Globus pallidus (tissue), 1 donor: Measurements from ENCODE around the gene PCP4L1.
"Not testable (repeated sequence)": the region's sequence is repeated elsewhere in the genome, so short reads cannot be mapped to it uniquely, and the experiment has no call there.

Source experiments
- DNase-seq: peaks from one replicate; pipeline ENCODE4 v3.0.0-alpha.2; 2015; ENCODE audit warnings: low spot score

The PCP4L1 gene

DNA sequence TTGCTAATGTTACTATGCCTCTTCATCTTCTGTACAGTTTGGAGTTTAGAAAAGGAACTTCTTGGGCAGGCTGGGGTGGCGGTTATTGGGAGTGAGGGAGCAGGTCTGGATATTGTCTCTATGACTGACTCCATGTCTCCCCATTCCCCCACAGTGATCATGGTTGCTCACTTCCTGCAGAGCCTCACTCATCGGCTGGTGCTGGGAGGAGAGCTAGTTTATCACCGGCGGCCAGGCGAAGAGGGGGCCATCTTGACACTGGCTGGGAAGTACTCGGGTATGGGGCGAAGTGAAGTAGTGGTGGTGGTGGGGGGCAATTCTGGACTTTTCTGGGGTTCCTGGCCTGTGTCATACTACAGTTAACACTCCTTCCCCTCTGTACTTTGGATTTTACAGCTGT is 30.5 kb upstream of the PCP4L1 start:
- no peak for DNase-seq

DNA sequence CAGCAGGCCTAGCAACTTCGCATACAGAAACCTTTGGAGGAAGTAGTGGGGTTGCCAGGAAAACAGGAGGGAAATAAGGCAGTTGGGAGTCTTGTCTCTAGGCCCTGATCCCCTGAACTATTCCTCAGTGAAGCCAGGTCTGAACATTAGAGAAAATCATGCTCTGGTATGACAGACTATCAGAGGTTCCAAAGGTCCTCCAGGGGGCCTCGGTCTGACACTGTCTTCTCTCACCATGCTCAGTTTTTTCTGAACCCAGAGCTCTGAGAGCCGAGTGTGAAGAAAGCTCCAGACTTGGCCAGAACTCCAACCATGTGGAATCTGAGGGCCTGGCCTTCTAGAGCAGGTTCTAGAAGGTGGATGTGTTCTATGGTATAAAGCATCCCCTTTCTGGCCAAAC is 28.6 kb upstream of the PCP4L1 start:
- DNase-seq: no peak

DNA sequence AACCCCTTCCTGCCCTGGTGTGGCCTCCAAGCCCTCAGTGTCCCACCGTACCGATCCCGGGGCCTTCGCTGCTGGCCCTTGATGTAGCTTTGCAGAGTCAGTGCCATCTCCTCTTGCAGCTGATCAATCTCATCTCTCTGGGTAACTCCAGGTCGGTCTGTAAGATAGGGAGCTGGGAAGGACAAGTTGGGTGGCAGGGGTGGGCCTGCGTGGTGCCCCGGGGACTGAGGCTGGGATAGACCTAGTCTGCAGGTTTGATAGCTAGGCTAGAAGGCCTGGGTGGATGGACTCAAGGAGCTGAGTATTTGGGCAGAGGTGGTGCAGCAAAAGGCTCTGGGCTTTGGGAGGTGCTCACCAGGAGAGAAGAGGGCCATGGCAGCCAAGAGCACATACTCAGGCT is 27.8 kb upstream of the PCP4L1 start:
- no peak for DNase-seq

DNA sequence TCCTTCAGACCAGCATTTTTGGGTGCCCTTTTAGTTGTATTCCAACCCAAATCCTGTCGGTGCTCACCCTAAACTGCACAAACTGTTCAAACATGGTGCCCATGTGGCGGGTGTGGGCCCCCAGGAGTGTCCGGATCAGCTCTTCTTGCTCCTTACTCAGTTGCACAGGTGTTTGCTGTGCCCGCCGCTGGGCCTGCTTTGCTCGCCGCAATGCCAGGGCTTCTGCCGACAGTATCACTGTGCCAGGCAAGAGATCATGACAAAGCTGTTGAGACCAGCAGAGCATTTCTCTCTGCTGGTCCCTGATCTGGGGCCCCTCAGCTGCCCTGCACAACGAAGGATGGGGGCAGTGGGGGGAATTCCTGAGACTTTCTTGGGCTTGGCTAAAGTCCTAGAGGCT is 25.4 kb upstream of the PCP4L1 start:
- no peak for DNase-seq

DNA sequence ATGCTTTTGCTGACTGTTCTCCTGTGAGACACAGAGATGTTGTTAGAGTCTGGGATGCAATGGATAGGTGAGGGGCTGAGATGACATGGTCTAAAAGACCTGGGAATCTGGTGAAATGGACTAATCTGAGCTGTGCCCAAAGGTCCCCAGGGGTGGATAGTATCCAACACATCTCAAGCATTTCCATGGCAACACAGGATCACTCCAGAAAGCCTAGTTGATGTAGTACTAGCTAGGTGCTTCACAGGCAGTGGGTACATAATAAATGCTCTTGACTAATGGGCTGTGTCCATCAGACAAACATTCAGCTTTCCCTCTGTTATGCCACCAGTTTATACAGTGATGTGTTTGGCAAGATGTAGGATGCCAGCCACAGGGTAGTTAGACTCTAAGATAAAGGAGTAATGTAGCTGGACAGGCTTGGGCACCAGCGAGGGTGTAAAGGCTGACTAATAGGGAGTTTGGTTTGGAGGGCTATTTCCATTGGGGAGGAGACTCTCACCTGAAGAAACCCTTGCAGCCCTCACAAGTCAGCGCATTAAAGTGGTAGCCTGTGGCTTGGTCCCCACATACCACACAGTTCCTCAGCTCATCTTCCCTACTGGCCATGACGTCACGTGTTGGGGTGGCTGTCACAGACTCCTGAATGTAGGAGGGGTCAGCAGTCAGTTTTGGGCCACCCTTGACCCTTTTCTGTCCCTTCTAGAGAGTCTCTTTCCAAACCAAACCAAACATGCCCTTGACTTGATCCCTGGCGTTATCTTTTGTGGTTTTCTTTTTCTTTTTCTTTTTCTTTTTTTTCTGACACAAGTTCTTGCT is 22.4 kb upstream of the PCP4L1 start:
- DNase-seq: no peak

DNA sequence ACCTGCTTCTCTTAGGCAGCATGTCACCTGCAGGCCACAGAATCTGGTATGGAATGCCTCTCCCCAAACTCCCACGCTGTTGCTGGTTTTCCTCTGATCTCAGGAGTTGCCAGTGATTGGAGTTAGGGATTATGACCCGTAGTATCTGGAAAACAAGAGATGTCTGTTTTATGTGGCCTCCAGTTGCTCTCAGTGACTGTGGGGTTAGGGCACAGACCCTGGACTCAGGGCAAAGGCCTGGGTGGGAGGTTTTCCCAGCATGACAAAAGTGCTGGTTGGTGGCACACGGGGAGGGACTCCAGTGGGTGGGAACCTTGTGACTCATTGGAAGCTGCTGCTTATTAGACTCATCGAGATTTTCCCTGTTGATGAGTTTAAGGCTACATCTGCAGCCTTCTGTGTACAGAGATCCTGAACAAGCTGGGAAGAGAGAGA is 20.5 kb upstream of the PCP4L1 start, which contains the start of gene NR1I3:
Gene NR1I3, minus strand, starts transcription at position 165 of the 435 bp plus-strand sequence. CDS start 1,638 bp downstream, outside the sequence.
- no peak for DNase-seq

DNA sequence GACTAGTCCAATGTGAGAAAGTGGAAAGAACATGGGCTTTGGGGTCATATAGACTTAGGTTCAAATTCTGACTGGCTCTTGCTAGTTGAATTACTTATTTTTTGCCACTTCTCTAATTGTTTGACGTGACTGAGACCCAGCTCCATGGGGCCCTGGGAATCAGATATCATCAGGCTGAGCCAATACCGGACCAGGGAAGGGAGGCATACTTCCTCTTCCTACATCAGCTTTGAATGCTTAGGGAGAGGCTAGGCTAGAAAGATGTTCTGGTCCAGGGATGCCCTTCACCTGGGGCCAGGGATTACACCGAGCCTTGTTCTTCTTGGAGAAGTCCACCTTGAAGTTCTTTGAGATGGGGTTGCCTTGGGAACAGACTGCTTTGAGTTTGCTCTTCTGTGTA is 16.9 kb upstream of the PCP4L1 start:
- DNase-seq: no peak

DNA sequence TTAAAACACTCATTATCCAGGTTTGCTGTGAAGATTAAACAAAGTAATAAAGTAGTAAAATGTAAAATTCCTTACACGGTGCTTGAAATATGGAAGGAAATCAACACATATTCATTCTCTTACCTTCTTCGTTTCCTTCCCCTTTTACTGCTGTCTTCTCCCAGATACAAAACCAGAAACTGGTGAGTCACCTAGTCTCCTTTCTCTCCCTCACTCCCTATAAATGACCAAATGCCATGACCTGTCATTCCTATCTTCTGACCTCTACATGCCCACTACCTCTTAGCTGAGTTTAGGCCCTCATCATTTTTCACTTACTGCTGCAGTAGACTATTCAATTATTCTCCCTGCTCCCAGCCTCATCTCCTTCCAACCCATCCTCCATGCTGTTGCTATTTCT is 16.2 kb upstream of the PCP4L1 start:
- no peak for DNase-seq

DNA sequence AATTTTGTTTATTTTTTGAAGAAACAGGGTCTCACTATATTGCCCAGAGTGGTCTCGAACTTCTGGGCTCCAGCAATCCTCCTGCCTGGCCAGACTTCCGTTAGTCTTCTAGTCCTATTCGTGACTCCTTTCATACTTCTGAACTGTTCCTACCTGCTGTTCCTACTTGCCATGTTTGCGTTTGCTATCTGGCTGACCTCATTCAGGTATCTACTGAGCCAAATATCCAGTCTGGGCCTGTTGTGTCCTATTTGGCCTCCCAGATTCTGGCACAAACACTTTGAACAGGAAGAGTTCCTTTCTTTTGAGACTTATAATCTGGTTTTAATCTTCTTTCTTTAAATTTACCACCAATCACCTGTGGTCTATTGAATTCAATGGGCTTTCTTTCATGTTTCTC is 13.7 kb upstream of the PCP4L1 start:
- DNase-seq: no peak

DNA sequence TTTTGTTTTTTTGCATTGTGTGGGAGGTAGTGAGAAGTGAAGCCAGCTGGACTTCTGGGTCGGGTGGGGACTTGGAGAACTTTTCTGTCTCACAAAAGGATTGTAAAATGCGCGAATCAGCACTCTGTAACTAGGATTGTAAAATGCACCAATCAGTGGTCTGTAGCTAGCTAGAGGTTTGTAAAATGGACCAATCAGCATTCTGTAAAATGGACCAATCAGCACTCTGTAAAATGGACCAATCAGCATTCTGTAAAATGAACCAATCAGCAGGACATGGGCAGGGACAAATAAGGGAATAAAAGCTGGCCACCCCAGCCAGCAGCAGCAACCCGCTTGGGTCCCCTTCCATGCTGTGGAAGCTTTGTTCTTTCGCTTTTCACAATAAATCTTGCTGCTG is 8.4 kb upstream of the PCP4L1 start:
- DNase-seq: not testable (repeated sequence)

DNA sequence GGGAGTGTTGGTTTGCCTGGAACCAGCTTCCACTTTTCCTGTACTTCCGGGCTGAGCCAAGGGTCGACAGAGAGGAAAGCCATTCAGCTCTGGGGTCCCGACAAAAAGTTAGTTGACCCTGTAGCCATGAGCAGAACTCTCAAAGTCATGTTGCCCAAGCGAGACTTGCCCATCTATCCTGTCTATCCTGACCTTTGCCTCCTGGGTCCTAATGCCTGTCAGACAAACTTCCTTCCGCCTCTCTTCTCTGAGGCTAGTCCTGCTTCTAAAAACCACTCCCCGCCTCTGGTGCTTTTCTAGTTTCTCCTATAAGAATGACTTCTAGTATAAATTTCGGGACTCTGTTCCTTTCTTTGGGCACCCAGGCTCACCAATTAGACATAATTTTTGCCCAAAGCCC is 7.7 kb upstream of the PCP4L1 start:
- DNase-seq: no peak

DNA sequence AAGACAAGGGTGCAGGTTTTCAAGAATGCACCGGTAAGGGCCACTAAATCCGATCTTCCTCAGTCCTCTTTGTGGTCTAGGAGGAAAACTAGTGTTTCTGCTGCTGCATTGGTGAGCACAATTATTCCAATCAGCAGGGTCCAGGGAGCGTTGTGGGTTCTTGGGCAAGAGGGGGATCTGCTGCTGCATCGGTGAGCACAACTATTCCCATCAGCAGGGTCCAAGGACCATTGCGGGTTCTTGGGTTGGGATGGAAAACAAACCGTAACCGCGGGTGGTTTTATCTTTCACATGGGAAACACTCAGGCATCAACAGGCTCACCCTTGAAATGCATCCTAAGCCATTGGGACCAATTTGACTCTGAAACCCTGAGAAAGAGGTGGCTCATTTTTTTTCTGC is 7.0 kb upstream of the PCP4L1 start:
- DNase-seq: no peak

DNA sequence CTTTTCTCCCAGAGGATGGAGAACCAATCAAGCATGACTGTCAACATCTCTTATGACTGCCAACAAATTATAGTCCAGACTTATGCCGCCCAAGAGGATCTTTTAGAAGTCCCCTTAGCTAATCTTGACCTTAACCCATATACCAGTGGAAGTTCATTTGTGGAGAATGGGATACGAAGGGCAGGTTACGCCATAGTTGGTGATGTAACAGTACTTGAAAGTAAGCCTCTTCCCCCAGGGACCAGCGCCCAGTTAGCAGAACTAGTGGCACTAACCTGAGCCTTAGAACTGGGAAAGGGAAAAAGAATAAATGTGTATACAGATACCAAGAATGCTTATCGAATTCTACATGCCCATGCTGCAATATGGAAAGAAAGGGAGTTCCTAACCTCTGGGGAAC is 3.2 kb upstream of the PCP4L1 start:
- DNase-seq: not testable (repeated sequence)

DNA sequence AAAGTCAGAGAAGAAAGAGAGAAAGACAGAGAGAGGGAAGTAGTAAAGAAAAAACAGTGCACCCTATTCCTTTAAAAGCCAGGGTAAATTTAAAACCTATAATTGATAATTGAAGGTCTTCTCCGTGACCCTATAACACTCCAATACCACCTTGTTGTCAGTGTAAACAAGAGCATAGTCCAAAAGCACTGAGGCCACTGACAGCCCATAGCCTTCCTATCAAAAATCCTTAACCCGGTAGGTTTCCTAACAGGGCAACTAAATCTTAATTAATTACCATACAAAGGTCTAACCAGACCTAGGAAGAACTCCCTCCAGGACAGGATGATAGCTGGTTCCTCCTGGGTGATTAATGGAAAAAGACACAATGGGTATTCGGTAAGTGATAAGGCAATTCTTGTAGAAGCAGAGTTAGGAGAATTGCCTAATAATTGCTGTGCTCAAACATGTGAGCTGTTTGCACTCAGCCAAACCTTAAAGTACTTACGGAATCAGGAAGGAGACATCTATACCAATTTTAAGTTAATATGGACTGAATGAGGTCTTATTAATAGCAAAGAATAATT is 2.5 kb upstream of the PCP4L1 start:
- DNase-seq: not testable (repeated sequence)

DNA sequence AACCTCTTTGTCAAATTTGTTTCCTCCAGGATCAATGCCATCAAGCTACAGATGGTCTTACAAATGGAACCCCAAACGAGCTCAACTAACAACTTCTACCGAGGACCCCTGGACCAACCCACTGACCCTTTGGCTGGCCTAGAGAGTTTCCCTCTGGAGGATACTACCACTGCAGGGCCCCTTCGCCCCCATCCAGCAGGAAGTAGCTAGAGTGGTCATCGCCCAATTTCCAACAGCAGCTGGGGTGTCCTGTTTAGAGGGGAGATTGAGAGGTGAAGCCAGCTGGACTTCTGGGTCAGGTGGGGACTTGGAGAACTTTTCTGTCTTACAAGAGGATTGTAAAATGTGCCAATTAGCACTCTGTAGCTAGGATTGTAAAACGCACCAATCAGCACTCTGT is 1.4 kb upstream of the PCP4L1 start:
- DNase-seq: not testable (repeated sequence)

DNA sequence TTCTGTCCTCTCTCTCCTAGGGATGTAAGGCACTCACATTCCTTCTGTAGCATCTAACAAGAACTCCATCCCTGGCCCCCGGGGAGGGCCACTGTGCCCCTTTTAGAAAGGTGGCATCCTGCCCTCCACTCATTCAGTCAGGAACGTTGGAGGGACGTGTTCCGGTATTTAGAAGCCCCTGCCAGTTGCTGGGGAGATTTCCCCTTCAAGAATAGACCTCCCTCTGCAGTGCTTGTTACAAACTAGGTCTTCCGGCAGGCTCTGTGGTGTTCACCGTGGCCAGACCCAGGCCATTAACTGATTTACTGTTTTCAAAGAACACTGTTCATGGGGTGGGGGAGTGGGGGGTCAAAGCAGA is 779 bp downstream of the PCP4L1 start:
- DNase-seq: no peak

DNA sequence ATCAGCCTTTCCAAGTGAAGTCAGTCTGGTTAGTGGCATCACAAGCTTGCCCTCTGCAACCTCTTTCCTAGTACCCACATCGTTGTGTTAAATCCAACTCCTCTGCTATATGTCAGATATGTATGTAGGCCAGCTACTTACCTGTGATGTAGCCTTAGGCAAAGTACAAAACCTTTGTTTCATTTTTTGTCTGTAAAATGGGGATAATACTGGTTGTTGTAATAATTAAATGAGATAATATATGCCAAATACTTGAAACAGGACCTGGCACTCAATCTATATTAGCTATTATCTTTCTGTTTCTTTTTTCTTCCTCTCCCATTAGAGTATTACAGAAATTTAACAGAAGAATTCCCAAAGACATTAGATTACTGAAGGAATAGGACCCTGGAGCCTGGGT is 1.2 kb downstream of the PCP4L1 start:
- no peak for DNase-seq

DNA sequence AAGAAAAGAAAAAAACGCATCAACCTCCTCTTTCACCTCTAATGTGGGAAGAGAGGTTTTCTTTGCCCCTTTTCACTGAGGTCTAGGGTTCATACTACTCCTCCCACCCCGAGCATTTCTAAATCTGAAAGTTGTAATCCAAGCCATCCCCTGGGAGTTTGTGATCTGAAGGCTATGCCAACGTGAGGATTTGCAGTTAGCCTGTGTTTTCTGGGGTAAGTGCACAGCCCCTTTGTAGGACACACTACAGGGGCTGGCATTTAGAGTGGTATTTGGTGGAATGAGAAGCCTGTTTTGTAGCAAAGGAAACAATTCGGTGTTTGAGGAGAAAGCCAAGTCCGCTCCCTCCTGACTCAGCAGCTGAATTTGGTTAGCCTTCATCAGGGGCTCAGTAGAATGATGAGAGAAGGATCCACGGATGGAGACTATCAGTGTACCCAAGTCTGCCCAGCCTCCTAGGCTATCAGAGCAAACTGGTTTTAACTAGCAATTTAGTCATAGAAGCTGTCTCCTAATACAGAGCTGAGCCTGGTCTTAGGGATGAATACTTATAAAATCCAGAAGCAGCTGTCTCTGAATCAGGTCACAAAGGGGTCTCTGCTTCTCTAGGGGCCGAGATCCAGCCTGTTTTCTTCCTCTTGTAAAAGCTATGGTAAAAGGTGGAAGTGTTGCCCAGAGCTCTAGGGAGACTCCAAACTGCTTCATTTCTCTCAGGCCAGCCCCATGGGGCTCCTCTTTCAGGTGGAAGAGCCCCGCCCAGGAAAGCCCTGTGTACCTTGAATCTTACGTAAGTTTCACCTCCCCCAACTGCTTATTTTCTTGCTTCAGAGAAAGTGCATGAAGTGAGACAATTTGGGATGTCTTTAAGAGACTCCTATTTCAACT is 2.1 kb downstream of the PCP4L1 start:
- DNase-seq: no peak

DNA sequence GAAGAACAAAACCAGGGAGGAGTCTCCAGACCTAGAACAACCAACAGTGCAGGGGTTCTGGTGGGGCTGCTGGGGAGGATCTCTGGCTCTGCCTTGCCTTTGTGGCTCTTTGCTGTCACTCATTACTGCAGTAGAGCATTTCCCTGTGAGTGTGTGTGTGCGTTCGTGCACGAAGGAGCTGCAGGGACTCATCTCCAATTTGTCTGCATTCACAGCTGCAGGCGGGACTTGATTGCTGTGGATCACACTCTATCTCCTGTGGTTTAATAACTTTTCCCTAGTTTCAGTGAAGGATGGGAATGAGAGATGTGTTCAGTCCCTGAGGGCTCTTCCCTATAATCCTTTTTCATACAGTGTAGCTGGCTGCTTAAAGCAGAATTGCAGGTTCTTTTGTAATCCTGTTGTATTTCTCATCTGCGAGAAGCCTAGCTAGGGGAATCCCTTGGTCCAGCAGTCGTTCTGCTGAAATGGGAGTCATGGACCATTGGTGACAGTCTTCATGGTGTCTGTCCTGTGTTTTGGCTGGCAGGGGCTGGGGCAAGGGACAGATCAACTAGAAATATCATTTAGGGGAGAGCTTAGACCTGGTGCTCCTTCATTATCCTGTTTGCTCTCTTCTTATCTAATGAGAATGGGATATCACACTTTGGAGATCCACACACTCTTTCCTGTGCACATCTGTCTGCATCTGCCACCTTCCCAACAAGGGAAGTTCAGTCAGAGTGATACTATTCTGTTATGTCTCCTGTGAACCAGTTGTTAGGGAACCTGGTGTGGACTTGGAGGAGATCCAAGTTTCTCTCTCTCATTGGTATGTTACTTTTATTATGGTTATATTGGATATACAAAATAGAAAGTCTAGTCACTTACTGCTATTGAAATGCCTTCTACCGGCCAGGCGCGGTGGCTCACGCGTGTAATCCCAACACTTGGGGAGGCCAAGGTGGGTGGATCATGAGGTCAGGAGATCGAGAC is 3.0 kb downstream of the PCP4L1 start:
- no peak for DNase-seq

DNA sequence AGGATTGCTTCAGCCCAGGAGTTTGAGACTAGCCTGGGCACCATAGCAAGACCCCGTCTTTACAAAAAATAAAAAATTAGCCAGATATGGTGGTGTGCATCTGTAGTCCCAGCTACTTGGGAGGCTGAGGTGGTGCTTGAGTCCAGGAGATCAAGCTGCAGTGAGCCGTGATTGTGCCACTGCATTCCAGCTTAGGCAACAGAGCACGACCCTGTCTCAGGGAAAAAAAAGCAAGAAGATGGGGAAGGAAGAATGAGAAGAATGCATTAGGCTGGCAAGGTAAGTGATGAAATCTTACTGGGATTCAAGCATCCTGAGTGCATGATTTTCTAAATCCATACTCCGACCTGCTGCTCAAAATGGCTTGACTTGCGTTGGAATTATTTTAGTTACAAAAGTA is 6.8 kb downstream of the PCP4L1 start:
- no peak for DNase-seq

DNA sequence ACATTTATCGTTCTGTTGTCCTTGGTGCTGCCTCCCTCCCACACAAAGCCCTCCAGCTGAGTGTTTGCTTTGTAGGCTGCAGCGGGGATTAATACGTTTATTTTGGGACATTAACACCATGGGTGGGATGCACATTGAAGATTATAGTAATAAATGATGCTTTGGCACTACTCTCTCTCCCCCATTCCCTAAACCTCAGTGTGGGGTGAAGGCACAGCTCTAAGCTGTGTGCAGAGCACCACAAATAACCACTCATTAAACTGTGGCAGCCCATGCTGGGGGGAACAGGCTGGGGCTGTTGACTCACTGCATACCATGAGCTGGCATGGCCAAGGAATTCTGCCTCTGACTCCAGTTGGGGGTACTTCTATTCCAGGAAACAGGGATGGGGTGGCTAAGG is 7.7 kb downstream of the PCP4L1 start:
- no peak for DNase-seq

DNA sequence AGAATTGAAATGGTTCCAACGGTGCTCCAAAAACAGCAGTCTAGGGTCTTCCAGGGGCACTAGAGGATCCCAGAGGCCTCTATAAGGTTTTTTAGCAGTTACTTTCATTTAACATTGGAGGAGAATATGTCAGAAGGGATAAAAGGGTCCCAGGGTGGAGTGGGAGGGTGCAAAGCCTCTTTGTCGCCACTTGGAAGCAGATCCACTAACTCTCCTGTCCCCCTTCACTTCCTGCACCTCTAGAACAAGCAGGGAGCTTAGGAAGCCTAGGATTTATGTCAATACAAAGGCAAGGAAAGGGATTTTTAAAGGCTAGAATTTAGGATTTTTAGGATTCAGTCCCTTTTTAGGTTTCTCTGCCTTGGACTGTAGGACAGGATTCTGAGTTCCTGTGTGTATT is 8.3 kb downstream of the PCP4L1 start:
- DNase-seq: no peak
